Tibial nerve (tissue), 4 donors: ENCODE results near the gene H6PD. TPM values are rescaled to one million over a fixed set of nuclear protein-coding genes. Genes with fewer than 3 reads are reported as not detected.

Experiments used
- DNase-seq, 2 donors: peaks; one replicate each; pipeline ENCODE4 v3.0.0-alpha.2; 2019; ENCODE audit warnings: low spot score in 2 of 2
- H3K27ac ChIP-seq, 4 donors: fragments of 200-600 bp; sonication (generic) in 3 of 4; one replicate each; pipeline ENCODE4 v1.5.1; 2017 to 2019; ENCODE audit warnings: mild to moderate bottlenecking in 1 of 4
- H3K27me3 ChIP-seq, 2 donors: fragments of 200-600 bp; sonication (generic) in 1 of 2; one replicate each; pipeline versions ENCODE4 v1.5.1 to v1.6.0; 2017 to 2019
- H3K36me3 ChIP-seq, 3 donors: fragments of 200-600 bp; sonication (generic); one replicate each; pipeline ENCODE4 v1.5.1; 2018 to 2019
- H3K4me1 ChIP-seq, 4 donors: fragments of 200-600 bp; sonication (generic) in 3 of 4; one replicate each; pipeline ENCODE4 v1.5.1; 2017 to 2019
- H3K4me3 ChIP-seq, 4 donors: fragments of 200-600 bp; sonication (generic) in 3 of 4; one replicate each; pipeline ENCODE4 v1.5.1; 2017 to 2019; ENCODE audit warnings: mild to moderate bottlenecking in 1 of 4, moderate library complexity in 1 of 4
- H3K9me3 ChIP-seq, 4 donors: fragments of 200-600 bp; sonication (generic) in 3 of 4; one replicate each; pipeline ENCODE4 v1.5.1; 2017 to 2019
- CTCF ChIP-seq, 5 experiments: fragments of 200-600 bp in 3 of 5; fragments of 450-650 bp in 2 of 5; sonication (generic) in 3 of 5; IDR thresholded peaks; one replicate each; pipeline ENCODE4 v1.5.1; 2016 to 2019; ENCODE audit warnings: antibody characterized with exemption in 5 of 5, mild to moderate bottlenecking in 3 of 5, moderate library complexity in 2 of 5
- EP300 ChIP-seq, 2 donors: sonication (generic); formaldehyde crosslinking; IDR thresholded peaks; one replicate each; pipeline ENCODE4 v1.6.1; 2017; ENCODE audit warnings: antibody characterized with exemption in 2 of 2, mild to moderate bottlenecking in 1 of 2
- POLR2A ChIP-seq, 2 donors: fragments of 450-650 bp; IDR thresholded peaks; one replicate each; pipeline ENCODE4 v1.6.1; 2017; ENCODE audit warnings: antibody characterized with exemption in 2 of 2, mild to moderate bottlenecking in 2 of 2, moderate library complexity in 2 of 2
- WGBS, 2 donors: methylation state at CpG; one replicate each; pipeline ENCODE4 v1.1.5; 2018; 5-methylcytosine and 5-hydroxymethylcytosine counted together
- total RNA-seq, 4 donors: library from RNA; depleted of rRNA; stranded (reverse); fragments of >200 nt; gene quantifications; one replicate each; pipeline ENCODE4 v1.1.0, GENCODE V29; 2016

H6PD gene
- total RNA-seq, 4 donors from 2014 or later, result 53.1 to 88.6 (median 72.7) TPM

GRCh38 chr1:9293533-9294404, 59.2 kb downstream of the H6PD start:
- H3K27me3 ChIP-seq, result no peaks in the 10 kb centered on the region
- no peak for TF ChIP-seq POLR2A (IDR thresholded peaks at IDR 0.05)
- WGBS, 2 donors, result 6 to 8% methylated on average over 12 to 26 of the region's 41 CpGs
- peaks cover 0 to 5% (median 1%) of the 10 kb centered on the region in 4 donors for H3K9me3 ChIP-seq
- DNase-seq, result no peak
- peak overlapping the region; percentile 82 to 95 (median 94) for H3K27ac ChIP-seq
- H3K36me3 ChIP-seq, result no peaks in the 10 kb centered on the region
- peak overlapping the region; percentile 69 to 87 (median 82) for H3K4me3 ChIP-seq
- peaks cover 0 to 71% (median 27%) of the 10 kb centered on the region in 4 donors for H3K4me1 ChIP-seq

- Histone ChIP-seq H3K9me3 (no peaks in the 10 kb centered on the region), H3K4me3 (peak overlapping the region; percentile 69 to 87 (median 82)), H3K27ac (peak overlapping the region; percentile 13 to 95 (median 94)), H3K27me3 (no peaks in the 10 kb centered on the region), H3K4me1 (peaks cover 0 to 71% (median 27%) of the 10 kb centered on the region in 4 donors), H3K36me3 (no peaks in the 10 kb centered on the region)
- WGBS, 2 donors, result 45 to 48% methylated on average over 6 of the region's 6 CpGs
- no peak for TF ChIP-seq CTCF (IDR thresholded peaks at IDR 0.05)
- TF ChIP-seq EP300 (IDR thresholded peaks at IDR 0.05), result no peak
- no peak for TF ChIP-seq POLR2A (IDR thresholded peaks at IDR 0.05)
- DNase-seq, result no peak
Measured at GRCh38 chr1:9294405-9294773, 59.8 kb downstream of the H6PD start.

- H3K4me3 ChIP-seq, result peak overlapping the region; percentile 69 to 87 (median 82)
- peaks cover 0 to 69% (median 24%) of the 10 kb centered on the region in 4 donors for H3K4me1 ChIP-seq
- H3K27ac ChIP-seq, result peak overlapping the region; percentile 13 to 95 (median 84)
- H3K27me3 ChIP-seq, result no peaks in the 10 kb centered on the region
- WGBS, 2 donors, result 51 to 56% methylated on average over 10 of the region's 10 CpGs
- H3K36me3 ChIP-seq, result no peaks in the 10 kb centered on the region
- TF ChIP-seq POLR2A (IDR thresholded peaks at IDR 0.05), result no peak
- peak in 1 of 2 donors; percentile 8 for TF ChIP-seq EP300 (IDR thresholded peaks at IDR 0.05)
- TF ChIP-seq CTCF (IDR thresholded peaks at IDR 0.05), result peak in 2 of 5 experiments; percentile 30
- peak in 1 of 2 donors; percentile 49 for DNase-seq
- no peaks in the 10 kb centered on the region for H3K9me3 ChIP-seq
Measured at GRCh38 chr1:9294910-9295636, 60.5 kb downstream of the H6PD start.

- Histone ChIP-seq H3K27ac (peak overlapping the region in 3 of 4 donors; percentile 22 to 94 (median 50)), H3K36me3 (no peaks in the 10 kb centered on the region), H3K4me3 (no peak overlapping the region), H3K4me1 (peaks cover 3 to 69% (median 20%) of the 10 kb centered on the region in 4 donors), H3K9me3 (no peaks in the 10 kb centered on the region), H3K27me3 (no peaks in the 10 kb centered on the region)
- no peak for DNase-seq
- 84 to 89% methylated on average over 9 of the region's 9 CpGs for WGBS, 2 donors
- no peak for TF ChIP-seq CTCF (IDR thresholded peaks at IDR 0.05)
- no peak for TF ChIP-seq POLR2A (IDR thresholded peaks at IDR 0.05)
- no peak for TF ChIP-seq EP300 (IDR thresholded peaks at IDR 0.05)
Measured at GRCh38 chr1:9295884-9296283, 61.3 kb downstream of the H6PD start.

GRCh38 chr1:9296850-9297249, 62.3 kb downstream of the H6PD start:
- 75 to 88% methylated on average over 6 of the region's 6 CpGs for WGBS, 2 donors
- Histone ChIP-seq H3K4me3 (no peak overlapping the region), H3K27me3 (no peaks in the 10 kb centered on the region), H3K4me1 (peaks cover 3 to 70% (median 18%) of the 10 kb centered on the region in 4 donors), H3K9me3 (no peaks in the 10 kb centered on the region), H3K36me3 (no peaks in the 10 kb centered on the region), H3K27ac (peak overlapping the region in 2 of 4 donors; percentile 49 to 50)
- DNase-seq, result peak; percentile 48 to 68
- no peak for TF ChIP-seq POLR2A (IDR thresholded peaks at IDR 0.05)
- TF ChIP-seq EP300 (IDR thresholded peaks at IDR 0.05), result peak in 1 of 2 donors; percentile 87
- TF ChIP-seq CTCF (IDR thresholded peaks at IDR 0.05), result no peak
